ENCODE data around the gene BICC1. TPM values are rescaled to one million over a fixed set of nuclear protein-coding genes. Genes with fewer than 3 reads are reported as not detected.

Gene BICC1
- polyA plus RNA-seq, 1 donor, result 6.2 TPM

DNA sequence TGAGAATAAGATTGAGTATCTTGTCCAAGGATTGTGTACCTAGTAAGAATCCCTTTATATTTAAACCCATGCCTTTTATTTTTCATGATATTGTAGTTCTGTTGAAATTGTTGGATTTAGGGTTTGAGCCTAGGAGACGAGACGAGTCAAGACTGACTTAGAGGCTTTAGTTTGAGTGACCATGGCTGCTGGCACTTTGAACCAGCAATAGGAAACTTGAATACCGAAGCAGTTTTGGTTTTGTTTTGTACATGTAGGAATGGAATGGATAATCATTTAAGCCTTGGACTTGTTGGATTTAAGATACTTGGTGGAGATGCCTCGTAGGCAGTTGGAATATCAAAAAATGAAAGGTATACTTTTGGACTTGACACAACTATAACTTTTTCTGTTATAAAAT lies 229.0 kb downstream of the BICC1 start:
- 88% methylated on average over 1 of the region's 4 CpGs for WGBS (ENCODE audit: insufficient coverage, low lambda C conversion rate)
- DNase-seq, result no peak
- Histone ChIP-seq H3K27me3 (ENCODE audit: control insufficient read depth, insufficient read depth, low read length) (no peaks in the 10 kb centered on the region), H3K27ac (ENCODE audit: low read length) (no peak overlapping the region), H3K4me3 (ENCODE audit: low read length) (no peak overlapping the region), H3K9me3 (ENCODE audit: control insufficient read depth, low read depth, low read length) (no peaks in the 10 kb centered on the region), H3K4me1 (ENCODE audit: control insufficient read depth, insufficient read depth, low read length) (no peaks in the 10 kb centered on the region), H3K36me3 (ENCODE audit: control insufficient read depth, insufficient read depth, low read length) (no peaks in the 10 kb centered on the region)

DNA sequence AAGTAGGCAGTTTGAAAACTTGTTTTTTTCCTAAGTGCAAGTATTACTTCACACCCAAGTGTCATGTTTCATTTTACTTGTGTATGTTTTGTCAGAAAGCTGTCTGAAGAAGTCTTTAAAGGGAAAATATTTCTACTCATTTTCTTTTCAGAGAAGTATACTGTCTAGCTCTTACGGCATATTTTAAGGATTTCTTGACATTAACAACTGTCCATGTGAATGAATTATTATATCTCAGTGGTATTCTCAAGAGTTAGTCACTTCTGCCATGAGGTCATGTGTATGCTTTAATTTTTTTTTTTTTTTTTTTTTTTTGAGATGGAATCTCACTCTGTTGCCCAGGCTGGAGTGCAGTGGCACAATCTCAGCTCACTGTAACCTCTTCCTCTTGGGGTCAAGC lies 229.5 kb downstream of the BICC1 start:
- DNase-seq, result no peak
- H3K4me3 ChIP-seq (ENCODE audit: low read length), result no peak overlapping the region
- H3K27ac ChIP-seq (ENCODE audit: low read length), result no peak overlapping the region
- H3K9me3 ChIP-seq (ENCODE audit: control insufficient read depth, low read depth, low read length), result no peaks in the 10 kb centered on the region
- no peaks in the 10 kb centered on the region for H3K4me1 ChIP-seq (ENCODE audit: control insufficient read depth, insufficient read depth, low read length)
- no peaks in the 10 kb centered on the region for H3K36me3 ChIP-seq (ENCODE audit: control insufficient read depth, insufficient read depth, low read length)
- WGBS (ENCODE audit: insufficient coverage, low lambda C conversion rate), result no CpG with 5 or more reads among the region's 1 CpG
- H3K27me3 ChIP-seq (ENCODE audit: control insufficient read depth, insufficient read depth, low read length), result no peaks in the 10 kb centered on the region

DNA sequence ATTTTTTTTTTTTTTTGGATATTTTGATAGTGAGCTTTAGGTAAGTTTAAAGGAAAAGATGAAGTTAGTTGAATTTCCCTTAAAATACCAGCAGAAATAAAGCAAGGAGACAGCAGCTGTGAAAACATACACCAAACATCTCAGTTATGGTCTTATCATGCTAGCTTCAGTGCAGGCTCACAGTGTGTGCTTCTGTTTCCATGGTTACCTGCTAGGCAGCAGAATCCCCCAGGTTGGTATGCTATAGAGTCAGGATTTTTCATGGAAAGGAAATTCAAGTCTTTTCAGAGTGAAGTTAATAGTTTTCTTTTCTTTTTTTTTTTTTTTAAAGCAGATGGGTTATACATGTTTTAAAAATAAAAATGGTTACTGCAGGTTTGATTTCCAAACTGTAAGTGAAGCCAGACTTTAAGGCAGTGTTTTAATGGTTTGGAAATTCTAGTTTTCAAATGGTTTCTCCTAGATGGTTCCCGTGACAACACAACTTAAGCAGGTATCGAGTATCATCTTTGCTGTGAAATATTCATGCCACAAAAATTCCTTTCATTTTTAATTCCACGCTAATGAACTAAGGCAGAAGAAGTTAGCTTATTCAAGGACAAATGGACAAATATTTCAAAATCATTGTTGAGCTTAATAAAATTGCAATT lies 230.9 kb downstream of the BICC1 start:
- Histone ChIP-seq H3K27me3 (ENCODE audit: control insufficient read depth, insufficient read depth, low read length) (no peaks in the 10 kb centered on the region), H3K27ac (ENCODE audit: low read length) (no peak overlapping the region), H3K9me3 (ENCODE audit: control insufficient read depth, low read depth, low read length) (no peaks in the 10 kb centered on the region), H3K4me3 (ENCODE audit: low read length) (no peak overlapping the region), H3K36me3 (ENCODE audit: control insufficient read depth, insufficient read depth, low read length) (no peaks in the 10 kb centered on the region), H3K4me1 (ENCODE audit: control insufficient read depth, insufficient read depth, low read length) (no peaks in the 10 kb centered on the region)
- 74% methylated on average over 3 of the region's 3 CpGs for WGBS (ENCODE audit: insufficient coverage, low lambda C conversion rate)
- DNase-seq, result no peak

DNA sequence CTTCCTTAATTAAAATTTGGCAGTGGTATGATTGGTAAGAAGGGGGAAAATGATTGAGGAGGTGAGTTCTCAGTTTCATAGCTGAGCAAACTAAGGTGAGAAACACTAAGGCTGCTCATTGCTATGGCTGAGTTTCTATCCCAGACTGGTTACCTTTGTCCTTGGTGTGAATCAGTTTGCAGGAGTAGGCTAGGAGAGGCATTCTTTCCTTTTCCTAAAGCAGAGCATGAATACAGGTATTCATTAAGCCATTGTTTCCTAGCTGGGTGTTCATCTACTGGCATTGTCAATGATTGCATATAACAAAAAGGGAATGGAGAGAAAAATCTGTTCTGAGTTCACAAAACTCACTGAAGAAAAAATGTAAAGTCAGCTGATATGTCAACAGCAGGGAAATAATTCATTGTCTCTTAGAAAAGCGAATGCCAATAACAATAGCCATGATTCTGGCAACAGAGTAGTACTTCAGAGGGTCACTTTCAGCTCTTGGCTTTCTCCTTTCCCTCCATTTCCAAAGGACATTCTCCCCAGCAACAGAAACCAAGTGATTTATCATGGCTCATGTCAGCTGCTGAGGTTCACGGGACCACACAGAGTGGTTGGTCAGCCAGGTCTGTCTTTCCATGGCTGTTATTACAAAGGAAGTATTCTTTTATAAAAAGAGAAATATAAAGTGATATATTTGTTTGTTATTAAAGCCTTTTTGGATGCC lies 234.0 kb downstream of the BICC1 start:
- no peak for DNase-seq
- Histone ChIP-seq H3K4me3 (ENCODE audit: low read length) (no peak overlapping the region), H3K4me1 (ENCODE audit: control insufficient read depth, insufficient read depth, low read length) (no peaks in the 10 kb centered on the region), H3K36me3 (ENCODE audit: control insufficient read depth, insufficient read depth, low read length) (no peaks in the 10 kb centered on the region), H3K27ac (ENCODE audit: low read length) (no peak overlapping the region), H3K27me3 (ENCODE audit: control insufficient read depth, insufficient read depth, low read length) (no peaks in the 10 kb centered on the region), H3K9me3 (ENCODE audit: control insufficient read depth, low read depth, low read length) (no peaks in the 10 kb centered on the region)
- no CpG with 5 or more reads among the region's 2 CpGs for WGBS (ENCODE audit: insufficient coverage, low lambda C conversion rate)

DNA sequence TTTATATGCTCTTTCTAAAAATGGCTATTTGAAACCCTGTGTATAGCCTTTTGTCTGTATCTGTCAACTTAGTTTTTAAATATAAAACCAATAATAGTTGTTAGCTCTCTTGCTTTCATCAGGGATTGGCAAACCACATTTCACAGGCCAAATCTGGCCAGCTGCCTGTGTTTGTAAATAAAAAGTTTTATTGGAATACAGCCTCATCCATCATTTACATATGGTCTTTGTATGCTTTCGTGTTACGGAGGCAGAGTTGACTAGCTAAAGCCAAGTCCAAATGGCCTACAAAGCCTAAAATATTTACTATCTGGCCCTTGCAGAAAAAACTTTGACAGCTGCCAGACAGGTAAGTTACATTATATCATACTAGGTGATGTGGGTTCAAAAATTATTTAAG lies 235.0 kb downstream of the BICC1 start:
- no CpG with 5 or more reads among the region's 2 CpGs for WGBS (ENCODE audit: insufficient coverage, low lambda C conversion rate)
- Histone ChIP-seq H3K36me3 (ENCODE audit: control insufficient read depth, insufficient read depth, low read length) (no peaks in the 10 kb centered on the region), H3K4me1 (ENCODE audit: control insufficient read depth, insufficient read depth, low read length) (no peaks in the 10 kb centered on the region), H3K27me3 (ENCODE audit: control insufficient read depth, insufficient read depth, low read length) (no peaks in the 10 kb centered on the region), H3K9me3 (ENCODE audit: control insufficient read depth, low read depth, low read length) (no peaks in the 10 kb centered on the region), H3K27ac (ENCODE audit: low read length) (no peak overlapping the region), H3K4me3 (ENCODE audit: low read length) (no peak overlapping the region)
- DNase-seq, result no peak

DNA sequence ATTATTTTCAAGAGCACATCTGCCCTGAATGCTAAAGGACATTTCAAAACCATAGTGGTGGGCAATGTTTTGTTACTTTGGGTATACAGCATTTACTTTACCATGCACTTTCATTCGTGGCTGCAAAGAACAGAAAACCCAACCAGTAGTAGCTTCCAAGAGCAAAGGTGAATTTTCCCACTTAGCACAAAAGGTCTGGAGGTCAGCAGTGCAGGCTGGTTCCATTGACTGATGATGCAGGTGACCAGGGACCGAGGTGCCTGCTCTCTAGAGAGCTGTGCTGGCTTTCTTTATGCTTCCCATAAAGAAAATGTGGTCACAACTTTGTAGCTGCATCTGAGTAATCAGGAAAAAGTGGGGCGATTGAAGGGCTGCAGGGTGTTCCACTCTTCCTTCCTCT lies 240.0 kb downstream of the BICC1 start:
- no peak for DNase-seq
- no peaks in the 10 kb centered on the region for H3K9me3 ChIP-seq (ENCODE audit: control insufficient read depth, low read depth, low read length)
- H3K27me3 ChIP-seq (ENCODE audit: control insufficient read depth, insufficient read depth, low read length), result no peaks in the 10 kb centered on the region
- H3K4me3 ChIP-seq (ENCODE audit: low read length), result no peak overlapping the region
- H3K36me3 ChIP-seq (ENCODE audit: control insufficient read depth, insufficient read depth, low read length), result no peaks in the 10 kb centered on the region
- H3K27ac ChIP-seq (ENCODE audit: low read length), result no peak overlapping the region
- peaks cover 18% of the 10 kb centered on the region for H3K4me1 ChIP-seq (ENCODE audit: control insufficient read depth, insufficient read depth, low read length)
- WGBS (ENCODE audit: insufficient coverage, low lambda C conversion rate), result no CpG with 5 or more reads among the region's 3 CpGs

DNA sequence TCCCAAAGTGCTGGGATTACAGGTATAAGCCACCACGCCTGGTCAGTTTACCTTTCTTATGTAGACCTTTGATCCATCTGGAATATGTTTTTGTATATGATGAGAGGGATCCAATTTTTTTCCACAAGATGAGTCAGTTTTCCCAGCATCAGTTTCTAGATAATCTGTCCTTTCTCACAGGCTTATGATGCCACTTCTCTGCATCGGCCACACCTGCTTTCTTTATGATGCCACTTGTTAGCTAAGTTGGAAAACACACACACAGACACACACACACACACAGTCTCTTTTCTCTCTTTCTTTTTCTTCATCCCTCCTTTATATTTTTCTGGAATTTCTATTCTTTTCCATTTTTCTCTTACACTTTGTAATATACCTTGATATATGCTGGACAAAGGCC lies 240.8 kb downstream of the BICC1 start:
- Histone ChIP-seq H3K27ac (ENCODE audit: low read length) (no peak overlapping the region), H3K9me3 (ENCODE audit: control insufficient read depth, low read depth, low read length) (no peaks in the 10 kb centered on the region), H3K27me3 (ENCODE audit: control insufficient read depth, insufficient read depth, low read length) (no peaks in the 10 kb centered on the region), H3K36me3 (ENCODE audit: control insufficient read depth, insufficient read depth, low read length) (no peaks in the 10 kb centered on the region), H3K4me1 (ENCODE audit: control insufficient read depth, insufficient read depth, low read length) (peaks cover 24% of the 10 kb centered on the region), H3K4me3 (ENCODE audit: low read length) (no peak overlapping the region)
- WGBS (ENCODE audit: insufficient coverage, low lambda C conversion rate), result 50% methylated on average over 1 of the region's 2 CpGs
- peak in 1 of 2 donors; percentile 34 for DNase-seq

DNA sequence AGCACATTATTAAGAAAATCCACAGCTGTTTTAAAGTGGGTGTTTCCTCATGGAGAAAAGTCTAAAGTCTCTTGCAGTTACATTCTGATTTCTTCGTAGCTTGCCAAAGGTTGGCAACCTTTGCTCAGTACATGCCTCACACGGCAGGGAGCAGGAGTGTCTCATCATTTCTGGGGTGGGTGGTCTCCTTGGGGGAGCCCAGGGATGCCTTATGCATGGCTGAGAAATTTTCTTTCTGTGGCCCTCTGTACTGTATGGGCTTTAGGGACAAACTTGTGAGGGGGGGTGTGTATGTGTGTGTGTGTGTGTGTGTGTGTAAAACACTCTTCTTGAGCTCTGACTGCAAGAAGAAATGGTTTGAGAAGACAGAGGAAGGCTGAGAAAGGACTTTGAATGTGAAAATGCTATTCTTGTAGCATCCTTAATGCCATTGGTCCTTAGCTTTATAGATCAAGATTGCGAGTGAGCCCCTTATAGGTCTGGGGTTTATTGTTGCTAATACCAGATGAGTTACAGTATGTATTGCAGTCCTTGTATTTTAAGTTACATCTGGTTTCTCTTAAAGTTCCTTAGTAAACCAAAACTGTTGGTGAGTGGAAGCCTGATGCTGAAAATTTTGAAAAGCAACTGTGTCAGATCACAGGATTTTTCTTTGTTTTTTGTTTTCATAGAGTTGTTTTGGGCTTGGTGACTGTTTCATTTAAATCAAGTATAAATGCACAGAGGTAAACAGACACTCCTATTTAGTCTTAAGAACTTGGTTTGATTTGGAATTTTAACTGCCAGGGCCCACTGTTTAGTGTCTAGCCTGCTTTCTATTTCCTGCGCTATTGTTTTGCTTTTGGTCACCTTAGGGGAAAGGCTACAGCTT lies 242.0 kb downstream of the BICC1 start:
- H3K9me3 ChIP-seq (ENCODE audit: control insufficient read depth, low read depth, low read length), result no peaks in the 10 kb centered on the region
- no CpG with 5 or more reads among the region's 4 CpGs for WGBS (ENCODE audit: insufficient coverage, low lambda C conversion rate)
- peak in 1 of 2 donors; percentile 79 for DNase-seq
- H3K36me3 ChIP-seq (ENCODE audit: control insufficient read depth, insufficient read depth, low read length), result no peaks in the 10 kb centered on the region
- H3K4me1 ChIP-seq (ENCODE audit: control insufficient read depth, insufficient read depth, low read length), result peaks cover 24% of the 10 kb centered on the region
- H3K27me3 ChIP-seq (ENCODE audit: control insufficient read depth, insufficient read depth, low read length), result no peaks in the 10 kb centered on the region
- no peak overlapping the region for H3K27ac ChIP-seq (ENCODE audit: low read length)
- H3K4me3 ChIP-seq (ENCODE audit: low read length), result no peak overlapping the region

DNA sequence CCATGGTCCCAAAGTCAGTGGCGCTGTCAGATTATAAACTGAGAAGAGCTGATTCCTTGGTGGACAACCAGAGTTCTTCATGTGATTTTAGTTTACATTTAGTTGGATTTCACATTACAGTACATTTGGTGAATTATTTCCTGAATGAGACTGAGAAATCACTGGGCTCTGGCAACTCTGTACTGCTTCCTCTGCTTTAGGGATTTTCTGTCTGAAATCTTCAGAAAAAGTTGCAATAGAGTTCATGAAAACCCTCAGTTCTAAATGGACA lies 242.6 kb downstream of the BICC1 start:
- Histone ChIP-seq H3K4me3 (ENCODE audit: low read length) (no peak overlapping the region), H3K9me3 (ENCODE audit: control insufficient read depth, low read depth, low read length) (no peaks in the 10 kb centered on the region), H3K27me3 (ENCODE audit: control insufficient read depth, insufficient read depth, low read length) (no peaks in the 10 kb centered on the region), H3K4me1 (ENCODE audit: control insufficient read depth, insufficient read depth, low read length) (peaks cover 24% of the 10 kb centered on the region), H3K36me3 (ENCODE audit: control insufficient read depth, insufficient read depth, low read length) (no peaks in the 10 kb centered on the region), H3K27ac (ENCODE audit: low read length) (no peak overlapping the region)
- WGBS (ENCODE audit: insufficient coverage, low lambda C conversion rate), result no CpG with 5 or more reads among the region's 1 CpG
- no peak for DNase-seq

DNA sequence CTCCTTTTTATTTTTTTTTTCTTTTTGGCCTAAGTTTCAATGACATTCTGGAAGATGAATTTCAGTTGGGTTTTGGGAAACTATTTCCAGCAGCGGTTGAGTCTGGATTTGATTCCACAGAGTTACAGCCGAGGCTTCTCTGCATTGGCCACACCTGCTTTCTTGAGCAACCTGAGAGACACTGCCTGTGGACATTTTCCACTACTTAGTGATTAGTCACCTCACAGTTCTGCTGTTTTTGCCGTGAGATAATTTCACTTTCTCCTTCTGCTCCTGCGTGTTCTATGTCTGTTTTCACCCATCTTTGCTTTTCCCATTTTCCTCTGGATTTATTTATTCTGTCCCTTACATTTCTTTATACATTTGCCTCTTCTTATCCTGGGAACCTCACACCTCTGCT lies 243.0 kb downstream of the BICC1 start:
- Histone ChIP-seq H3K4me3 (ENCODE audit: low read length) (no peak overlapping the region), H3K9me3 (ENCODE audit: control insufficient read depth, low read depth, low read length) (no peaks in the 10 kb centered on the region), H3K4me1 (ENCODE audit: control insufficient read depth, insufficient read depth, low read length) (peaks cover 24% of the 10 kb centered on the region), H3K36me3 (ENCODE audit: control insufficient read depth, insufficient read depth, low read length) (no peaks in the 10 kb centered on the region), H3K27me3 (ENCODE audit: control insufficient read depth, insufficient read depth, low read length) (no peaks in the 10 kb centered on the region), H3K27ac (ENCODE audit: low read length) (no peak overlapping the region)
- peak; percentile 30 to 70 for DNase-seq
- WGBS (ENCODE audit: insufficient coverage, low lambda C conversion rate), result 16% methylated on average over 2 of the region's 4 CpGs
